ENCODE measurements around the gene SDK1.

SDK1 gene

DNA sequence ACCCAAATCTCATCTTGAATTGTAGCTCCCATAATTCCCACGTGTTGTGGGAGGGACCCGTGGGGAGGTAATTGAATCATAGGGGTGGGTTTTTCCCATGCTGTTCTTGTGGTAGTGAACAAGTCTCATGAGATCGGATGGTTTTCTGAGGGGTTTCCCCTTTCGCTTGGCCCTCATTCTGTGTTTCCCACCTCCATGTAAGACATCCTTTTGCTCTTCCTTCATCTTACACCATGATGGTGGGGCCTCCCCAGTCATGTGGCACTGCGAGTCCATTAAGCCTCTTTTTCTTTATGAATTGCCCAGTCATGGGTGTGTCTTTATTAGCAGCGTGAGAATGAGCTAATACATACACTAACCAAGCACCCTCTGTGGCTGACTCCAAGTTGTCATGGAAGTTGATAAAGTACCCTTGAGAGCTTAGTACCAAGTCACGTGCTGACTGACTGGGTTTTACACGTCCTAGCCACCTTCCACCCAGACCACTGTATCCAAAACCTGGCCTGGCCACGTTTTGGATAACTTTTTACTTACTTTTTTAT lies 614.4 kb downstream of the SDK1 start:
- no peak for DNase-seq (ENCODE audit: low read depth)
- TF ChIP-seq, protein P1, sequence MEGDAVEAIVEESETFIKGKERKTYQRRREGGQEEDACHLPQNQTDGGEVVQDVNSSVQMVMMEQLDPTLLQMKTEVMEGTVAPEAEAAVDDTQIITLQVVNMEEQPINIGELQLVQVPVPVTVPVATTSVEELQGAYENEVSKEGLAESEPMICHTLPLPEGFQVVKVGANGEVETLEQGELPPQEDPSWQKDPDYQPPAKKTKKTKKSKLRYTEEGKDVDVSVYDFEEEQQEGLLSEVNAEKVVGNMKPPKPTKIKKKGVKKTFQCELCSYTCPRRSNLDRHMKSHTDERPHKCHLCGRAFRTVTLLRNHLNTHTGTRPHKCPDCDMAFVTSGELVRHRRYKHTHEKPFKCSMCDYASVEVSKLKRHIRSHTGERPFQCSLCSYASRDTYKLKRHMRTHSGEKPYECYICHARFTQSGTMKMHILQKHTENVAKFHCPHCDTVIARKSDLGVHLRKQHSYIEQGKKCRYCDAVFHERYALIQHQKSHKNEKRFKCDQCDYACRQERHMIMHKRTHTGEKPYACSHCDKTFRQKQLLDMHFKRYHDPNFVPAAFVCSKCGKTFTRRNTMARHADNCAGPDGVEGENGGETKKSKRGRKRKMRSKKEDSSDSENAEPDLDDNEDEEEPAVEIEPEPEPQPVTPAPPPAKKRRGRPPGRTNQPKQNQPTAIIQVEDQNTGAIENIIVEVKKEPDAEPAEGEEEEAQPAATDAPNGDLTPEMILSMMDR (conservative IDR thresholded peaks at IDR 0.05; ENCODE audit: control insufficient read depth, insufficient read depth, low read depth, low read length), result no peak

DNA sequence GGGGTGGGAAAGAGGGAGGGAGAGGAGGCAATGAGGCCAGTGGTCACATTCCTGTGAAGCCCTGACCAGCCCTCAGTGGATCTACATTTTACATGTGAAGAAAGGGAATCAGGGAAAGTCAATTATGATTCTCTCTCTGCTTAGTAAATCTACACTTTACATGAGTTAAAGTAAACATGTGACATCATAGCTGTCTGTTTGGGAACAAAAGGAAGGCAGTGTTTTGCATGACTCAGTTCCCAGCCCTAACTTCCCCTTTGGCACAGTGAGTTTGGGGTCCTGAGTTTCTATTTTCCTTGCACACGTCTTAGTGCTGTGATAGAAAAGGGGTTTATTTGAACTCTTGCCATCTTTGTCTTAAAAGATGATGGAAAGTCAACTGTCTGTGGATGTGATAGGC lies 615.1 kb downstream of the SDK1 start:
- no peak overlapping the region for H3K4me3 ChIP-seq (ENCODE audit: control insufficient read depth, low read depth, low read length)
- peak; percentile 48 for DNase-seq (ENCODE audit: low read depth)
- TF ChIP-seq, protein P1 (conservative IDR thresholded peaks at IDR 0.05; ENCODE audit: control insufficient read depth, insufficient read depth, low read depth, low read length), result no peak

More for the DNA sequence above, 614.4 kb downstream of the SDK1 start:
- no peak overlapping the region for H3K4me3 ChIP-seq (ENCODE audit: control insufficient read depth, low read depth, low read length)

DNA sequence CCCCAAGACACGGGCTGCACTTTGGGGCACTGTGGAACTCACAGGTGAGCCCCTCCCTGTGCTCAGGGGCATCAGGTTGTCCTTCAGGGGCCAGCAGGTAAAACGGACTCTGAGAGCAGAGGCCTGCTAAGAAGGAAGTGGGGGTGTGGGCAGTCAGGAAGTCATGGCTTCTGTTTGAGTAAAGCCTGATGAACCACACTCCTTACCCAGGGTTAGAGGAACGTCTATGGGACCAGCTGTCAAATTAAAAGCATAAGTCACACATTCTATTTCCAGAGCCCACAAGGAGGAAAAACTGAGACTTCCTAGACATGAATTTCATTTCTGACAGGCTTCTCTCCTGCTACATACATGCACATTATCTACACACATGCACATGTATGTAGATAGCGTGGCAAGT lies 616.4 kb downstream of the SDK1 start:
- no peak overlapping the region for H3K4me3 ChIP-seq (ENCODE audit: control insufficient read depth, low read depth, low read length)
- no peak for DNase-seq (ENCODE audit: low read depth)
- TF ChIP-seq, protein P1 (conservative IDR thresholded peaks at IDR 0.05; ENCODE audit: control insufficient read depth, insufficient read depth, low read depth, low read length), result no peak

DNA sequence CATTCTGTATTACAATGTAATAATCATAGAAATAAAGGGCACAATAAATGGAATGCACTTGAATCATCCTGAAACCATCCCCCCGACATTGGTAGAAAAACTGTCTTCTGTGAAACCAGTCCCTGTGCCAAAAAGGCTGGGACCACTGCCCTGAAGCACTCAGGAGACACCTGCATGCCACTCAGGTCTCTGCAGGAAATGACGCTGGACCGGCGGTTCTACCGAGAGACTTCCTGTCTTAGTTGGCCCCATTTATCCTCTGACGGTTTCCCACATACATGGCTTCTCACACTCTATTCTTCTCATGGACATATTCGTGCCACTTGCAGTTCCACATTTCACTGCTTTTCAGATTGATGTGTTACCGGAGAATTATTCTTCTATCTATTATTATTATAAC lies 617.5 kb downstream of the SDK1 start:
- TF ChIP-seq, protein P1 (conservative IDR thresholded peaks at IDR 0.05; ENCODE audit: control insufficient read depth, insufficient read depth, low read depth, low read length), result no peak
- no peak overlapping the region for H3K4me3 ChIP-seq (ENCODE audit: control insufficient read depth, low read depth, low read length)
- DNase-seq (ENCODE audit: low read depth), result no peak

DNA sequence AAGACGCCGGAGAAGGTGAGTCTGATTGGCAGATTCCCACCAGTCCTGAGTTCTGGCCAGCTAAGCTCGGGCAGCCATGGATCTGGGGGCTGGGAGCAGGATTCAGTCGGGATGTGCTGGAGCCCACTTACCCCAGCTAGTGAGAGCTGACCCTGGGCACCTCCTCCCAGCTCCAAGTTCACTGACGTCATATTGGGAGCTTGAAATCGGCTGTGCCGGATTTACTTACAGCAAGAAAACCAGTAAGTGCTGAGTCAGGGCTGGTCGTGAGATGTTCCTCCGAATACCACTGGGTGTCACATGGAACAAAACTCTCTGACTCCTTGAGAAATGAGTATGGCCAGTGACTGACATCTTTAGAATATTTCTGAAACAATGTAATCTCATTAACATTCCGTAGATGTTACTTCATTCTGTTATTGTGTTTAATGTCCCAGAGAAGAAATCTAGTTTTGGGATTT lies 621.2 kb downstream of the SDK1 start:
- peak; percentile 87 for DNase-seq (ENCODE audit: low read depth)
- no peak overlapping the region for H3K4me3 ChIP-seq (ENCODE audit: control insufficient read depth, low read depth, low read length)
- TF ChIP-seq, protein P1 (conservative IDR thresholded peaks at IDR 0.05; ENCODE audit: control insufficient read depth, insufficient read depth, low read depth, low read length), result peak; percentile 29

DNA sequence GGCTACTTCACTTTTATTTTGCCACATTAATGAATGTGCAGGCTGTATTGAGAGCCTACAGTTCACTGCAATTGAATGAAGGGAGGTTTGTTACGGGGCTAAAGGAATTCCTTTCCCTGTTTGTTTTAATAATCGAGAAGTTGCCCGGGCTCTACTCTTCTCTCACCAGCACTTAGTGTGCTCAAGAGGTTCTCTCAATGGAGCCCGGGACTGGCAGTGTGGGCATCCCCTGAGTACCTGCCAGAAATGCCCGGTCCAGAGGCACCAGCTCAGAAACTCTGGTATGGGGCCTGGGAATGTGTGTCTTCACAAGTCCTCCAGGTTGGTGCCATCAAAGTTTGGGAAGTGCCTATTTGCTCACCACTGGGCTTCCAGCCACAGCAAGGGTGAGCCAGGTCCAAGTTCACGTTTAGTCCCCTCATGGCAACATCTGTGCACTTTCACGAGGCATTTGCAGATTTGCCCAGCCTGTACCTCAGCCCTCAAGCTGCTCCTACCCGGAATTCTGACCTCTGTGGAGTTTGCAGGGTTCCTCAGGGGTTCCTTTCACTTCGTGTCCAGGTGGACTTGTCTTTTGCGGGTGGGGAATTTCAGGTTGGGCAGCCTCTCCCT lies 622.4 kb downstream of the SDK1 start:
- TF ChIP-seq, protein P1 (conservative IDR thresholded peaks at IDR 0.05; ENCODE audit: control insufficient read depth, insufficient read depth, low read depth, low read length), result no peak
- no peak overlapping the region for H3K4me3 ChIP-seq (ENCODE audit: control insufficient read depth, low read depth, low read length)
- no peak for DNase-seq (ENCODE audit: low read depth)

Measured in fibroblast of mammary gland (primary cell).